CD4-positive, alpha-beta T cell treated with Interleukin-15 for 1 hour (primary cell): ENCODE results near the gene DSG2.

Experiments
- DNase-seq: peaks from one replicate; pipeline ENCODE4 v3.0.0-alpha.2; 2020

The DSG2 gene

DNA sequence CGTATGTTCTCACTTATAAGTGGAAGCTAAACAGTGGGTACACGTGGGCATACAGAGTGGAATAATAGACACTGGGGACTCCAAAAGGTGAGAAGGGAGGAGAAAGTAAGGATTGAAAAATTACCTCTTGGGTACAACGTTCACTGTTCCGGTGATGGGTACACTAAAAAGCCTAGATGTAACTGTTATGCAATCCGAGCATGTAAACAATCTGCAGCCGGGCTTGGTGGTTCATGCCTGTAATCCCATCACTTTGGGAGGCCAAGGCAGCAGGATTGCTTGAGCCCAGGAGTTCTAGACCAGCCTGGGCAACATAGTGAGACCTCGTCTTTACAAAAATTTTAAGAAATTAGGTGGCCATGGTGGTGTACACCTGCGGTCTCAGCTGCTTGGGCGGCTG lies 60.6 kb downstream of the DSG2 start:
- DNase-seq = no peak

DNA sequence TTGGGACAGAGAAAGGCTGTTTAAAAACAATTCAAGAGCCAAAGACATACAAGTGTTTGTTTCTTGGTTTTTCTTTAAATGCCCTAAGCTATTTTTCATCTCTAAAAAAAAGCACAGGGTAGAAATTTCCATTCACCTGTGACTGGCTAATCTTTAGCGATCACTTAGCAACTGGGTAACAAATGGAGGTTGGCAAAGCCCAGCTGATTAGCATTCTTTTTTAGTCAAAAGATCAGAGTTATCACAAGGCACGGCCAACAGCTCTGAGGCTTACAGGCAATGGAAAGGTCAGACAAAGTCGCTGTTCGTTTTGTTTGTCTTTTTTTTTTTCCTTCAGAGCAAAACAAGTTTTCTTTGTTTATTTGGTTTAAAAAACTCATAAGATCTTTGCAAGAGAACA lies 64.7 kb downstream of the DSG2 start:
- no peak for DNase-seq

DNA sequence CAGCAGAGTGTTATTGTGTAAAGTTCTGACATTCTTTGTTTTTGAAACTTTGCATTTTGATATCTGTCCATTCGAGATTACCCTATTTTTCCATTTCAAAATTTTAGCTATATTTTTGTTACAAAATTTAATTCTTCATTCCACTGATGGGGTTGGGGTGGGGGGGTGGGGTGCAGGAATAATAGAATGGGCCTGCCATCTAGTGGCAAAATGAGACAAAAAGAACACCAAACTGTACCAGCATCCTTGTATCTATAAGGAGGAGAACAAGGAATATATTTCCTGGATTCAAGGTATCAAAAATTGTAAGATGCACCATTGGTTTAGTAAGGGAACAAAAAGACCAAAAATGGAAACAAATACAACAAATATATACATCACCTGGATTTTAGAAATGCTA lies 65.8 kb downstream of the DSG2 start:
- no peak for DNase-seq

- no peak for DNase-seq
Measured at GRCh38 chr18:31565345-31565744, 67.4 kb downstream of the DSG2 start.

- no peak for DNase-seq
Measured at GRCh38 chr18:31565782-31566512, 68.0 kb downstream of the DSG2 start.

DNA sequence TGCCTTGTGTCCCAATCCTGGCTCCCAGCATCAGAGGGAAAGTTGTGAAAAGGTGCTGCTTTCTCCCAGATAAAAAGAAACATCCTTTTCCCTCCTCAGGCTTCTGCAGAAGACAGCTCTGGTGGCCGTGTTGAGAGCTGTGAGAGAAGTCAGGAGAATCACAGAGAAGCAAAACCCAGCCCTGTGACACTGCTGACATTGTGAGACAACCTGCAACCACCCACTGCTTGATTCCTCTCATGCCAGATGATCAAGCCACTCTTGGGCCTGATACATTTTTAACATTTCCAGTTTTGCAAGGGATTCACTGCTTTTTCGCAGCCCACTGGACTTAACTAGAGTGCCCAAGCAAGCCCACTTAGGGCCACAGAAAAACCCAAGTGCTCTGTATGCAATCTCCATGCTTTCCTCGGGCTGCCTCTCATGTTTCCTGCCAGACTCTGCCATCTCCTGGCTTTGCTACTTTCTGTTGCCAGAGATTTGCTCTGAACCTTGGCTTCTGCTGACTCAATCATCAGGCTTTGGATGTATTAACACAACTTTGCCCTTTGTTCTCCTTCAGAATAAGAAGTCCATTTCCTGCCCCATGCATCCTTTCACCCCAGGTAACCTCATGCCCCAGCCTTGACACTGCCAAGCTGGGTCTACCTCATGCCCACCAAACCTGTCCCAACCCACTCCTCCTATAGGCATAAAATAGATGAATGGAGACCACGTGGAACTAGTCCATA lies 68.8 kb downstream of the DSG2 start:
- DNase-seq = no peak

- DNase-seq = no peak
Measured at GRCh38 chr18:31572368-31572767, 74.4 kb downstream of the DSG2 start.

DNA sequence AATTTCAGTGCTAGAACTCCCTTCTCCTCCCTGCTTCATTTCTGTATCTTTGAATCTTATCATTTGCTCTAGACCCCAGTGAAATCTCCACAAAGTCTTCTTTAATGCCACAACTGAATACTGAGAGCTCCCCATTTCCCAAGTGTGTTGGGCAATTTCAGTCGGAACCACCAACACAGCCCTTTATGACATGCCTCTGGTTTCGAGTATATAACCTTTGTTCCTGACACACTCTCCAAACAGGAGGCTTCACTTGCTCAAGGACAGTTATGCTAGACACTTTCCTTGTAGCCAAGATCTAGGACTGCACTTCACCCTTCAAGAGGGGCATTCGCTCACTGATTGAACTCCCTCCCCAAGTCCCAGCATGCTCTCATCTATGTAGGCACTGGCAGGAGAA lies 75.1 kb downstream of the DSG2 start:
- no peak for DNase-seq

DNA sequence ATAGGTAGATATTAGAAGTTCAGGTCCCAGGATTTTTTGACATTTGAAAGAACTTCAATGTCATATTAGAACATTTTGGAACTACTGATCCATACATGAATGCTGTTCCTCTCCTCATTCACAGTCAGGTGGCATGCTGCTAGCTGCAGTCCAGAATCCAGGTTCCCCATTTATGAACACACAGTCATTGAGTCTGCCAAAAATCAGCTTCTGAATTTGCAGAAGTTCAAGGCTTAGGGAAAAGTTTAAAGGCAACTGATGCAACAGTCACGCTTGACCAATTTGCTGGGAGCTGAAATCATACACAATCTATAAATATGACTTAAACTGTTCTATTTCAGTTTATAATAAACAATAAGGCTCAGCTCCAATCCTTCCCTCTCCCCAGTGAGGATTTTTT lies 76.4 kb downstream of the DSG2 start:
- no peak for DNase-seq

- no peak for DNase-seq
Measured at GRCh38 chr18:31575515-31576257, 77.7 kb downstream of the DSG2 start.

GRCh38 chr18:31576670-31577069 lies 78.7 kb downstream of the DSG2 start:
- no peak for DNase-seq

DNA sequence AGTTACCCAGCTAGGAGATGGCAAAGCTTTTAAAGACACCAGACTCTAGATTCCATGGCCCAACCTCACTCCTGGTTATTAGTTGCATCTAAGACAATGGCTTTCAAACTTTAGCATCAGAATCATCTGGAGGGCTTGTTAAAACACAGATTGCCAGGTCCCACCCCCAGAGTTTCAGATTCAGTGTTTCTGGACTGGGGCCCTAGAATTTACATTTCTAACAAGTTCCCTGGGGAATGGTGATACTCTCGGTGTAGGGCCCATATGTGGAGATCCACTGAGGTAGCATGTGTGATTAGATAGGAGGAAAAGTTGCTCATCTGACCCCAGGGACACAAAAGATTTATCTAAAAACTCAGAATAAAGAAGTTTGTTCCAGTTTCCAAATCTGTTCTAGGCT lies 79.2 kb downstream of the DSG2 start:
- no peak for DNase-seq

- no peak for DNase-seq
Measured at GRCh38 chr18:31578126-31578525, 80.1 kb downstream of the DSG2 start.

- DNase-seq = no peak
Measured at GRCh38 chr18:31579375-31579774, 81.4 kb downstream of the DSG2 start.

- DNase-seq = no peak
Measured at GRCh38 chr18:31581498-31582197, 83.7 kb downstream of the DSG2 start.

DNA sequence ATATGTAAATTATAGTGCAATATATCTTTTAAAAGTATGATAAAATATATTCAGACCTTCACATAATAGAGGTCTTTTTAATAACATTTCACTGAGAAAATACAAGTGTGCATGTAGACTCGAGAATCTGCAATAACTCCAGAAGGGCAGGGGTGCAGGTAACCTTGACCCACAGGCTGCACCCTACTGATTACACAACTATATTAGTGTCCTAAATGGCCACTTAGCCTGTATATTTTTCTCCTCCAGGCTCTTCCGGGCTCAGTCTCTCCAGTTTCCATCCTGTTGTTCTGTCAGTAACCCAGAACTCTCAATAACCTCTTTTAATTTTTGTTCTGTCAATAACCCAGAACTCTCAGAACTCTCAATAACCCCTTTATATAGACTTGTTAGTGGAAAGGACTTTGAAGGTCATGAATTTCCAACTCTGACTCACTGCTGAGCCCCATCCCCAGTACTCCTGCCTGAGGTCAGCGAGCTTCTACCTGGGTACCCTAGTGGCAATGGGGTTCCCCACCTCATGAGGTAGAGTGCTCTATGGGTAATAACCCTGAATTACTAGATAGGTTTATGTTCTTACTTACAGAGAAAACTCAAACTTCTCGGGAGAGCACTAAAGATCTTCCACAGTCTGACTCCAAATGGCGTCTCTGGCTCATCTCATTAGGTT lies 85.3 kb downstream of the DSG2 start:
- no peak for DNase-seq

- no peak for DNase-seq
Measured at GRCh38 chr18:31585991-31586390, 88.0 kb downstream of the DSG2 start.

GRCh38 chr18:31586616-31587015 lies 88.6 kb downstream of the DSG2 start:
- DNase-seq = no peak

GRCh38 chr18:31587529-31587928 lies 89.6 kb downstream of the DSG2 start:
- no peak for DNase-seq

DNA sequence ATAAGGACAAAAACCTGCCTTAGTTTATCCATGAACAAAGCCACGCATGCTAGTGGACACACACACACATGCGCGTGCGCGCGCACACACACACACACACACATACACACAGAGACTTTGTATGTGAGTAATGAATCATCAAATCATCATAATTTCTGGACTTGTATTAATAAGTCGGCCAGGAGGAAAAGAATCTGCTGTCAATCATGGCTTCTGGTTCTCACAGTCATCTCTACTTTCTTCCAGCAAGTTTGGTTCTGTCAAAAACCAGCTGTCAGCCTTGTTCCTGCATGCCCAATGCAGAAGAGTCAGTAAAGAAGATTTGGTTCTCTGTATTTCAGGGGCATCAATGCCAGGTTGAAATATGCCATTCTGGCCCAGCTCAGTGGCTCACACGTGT lies 92.6 kb downstream of the DSG2 start:
- DNase-seq = no peak

DNA sequence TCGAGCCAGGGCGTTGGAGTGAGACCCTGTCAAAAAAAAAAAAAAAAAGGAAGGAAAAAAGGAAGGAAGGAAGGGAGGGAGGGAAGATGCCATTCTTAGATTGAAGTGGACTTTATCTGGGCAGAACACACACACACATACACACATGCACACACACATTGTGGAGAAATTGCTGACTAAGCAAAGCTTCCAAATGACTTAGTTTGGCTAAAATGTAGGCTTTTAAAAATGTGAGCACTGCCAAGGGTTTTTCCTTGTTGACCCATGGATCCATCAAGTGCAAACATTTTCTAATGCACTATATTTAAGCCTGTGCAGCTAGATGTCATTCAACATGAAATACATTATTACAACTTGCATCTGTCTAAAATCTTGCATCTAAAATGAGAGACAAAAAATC lies 93.1 kb downstream of the DSG2 start:
- no peak for DNase-seq

- no peak for DNase-seq
Measured at GRCh38 chr18:31591628-31592027, 93.7 kb downstream of the DSG2 start, which contains the start of gene TTR. Gene TTR (plus strand): TSS chr18:31591877. CDS start chr18:31591903, 26 bp downstream.
